Epithelial cell of proximal tubule (primary cell): ENCODE measurements around the gene SLC22A15. TPM values are rescaled to one million over a fixed set of nuclear protein-coding genes. Genes with fewer than 3 reads are reported as not detected.
"Not testable (repeated sequence)": the region's sequence is repeated elsewhere in the genome, so short reads cannot be mapped to it uniquely, and the experiment has no call there.

Experiments used
- DNase-seq: peaks from one replicate; pipeline ENCODE4 v3.0.0-alpha.2; 2011; ENCODE audit warnings: low read depth
- H3K4me3 ChIP-seq: 2 replicates; pipeline ENCODE4 v1.5.1; 2011; ENCODE audit warnings: low read depth, mild to moderate bottlenecking, low read length
- total RNA-seq: library from RNA; depleted of rRNA; stranded (reverse); fragments of >200 nt; gene quantifications from 2 replicates; pipeline ENCODE4 v1.2.3, GENCODE V29; 2015
- TF ChIP-seq, protein P1 (sequence below): conservative IDR thresholded peaks from 2 replicates; pipeline ENCODE4 v1.5.1; 2012; ENCODE audit warnings: low read depth, mild to moderate bottlenecking, low read length

Gene SLC22A15
- total RNA-seq, 1 donor from 2014 or later, result 2.6 TPM

DNA sequence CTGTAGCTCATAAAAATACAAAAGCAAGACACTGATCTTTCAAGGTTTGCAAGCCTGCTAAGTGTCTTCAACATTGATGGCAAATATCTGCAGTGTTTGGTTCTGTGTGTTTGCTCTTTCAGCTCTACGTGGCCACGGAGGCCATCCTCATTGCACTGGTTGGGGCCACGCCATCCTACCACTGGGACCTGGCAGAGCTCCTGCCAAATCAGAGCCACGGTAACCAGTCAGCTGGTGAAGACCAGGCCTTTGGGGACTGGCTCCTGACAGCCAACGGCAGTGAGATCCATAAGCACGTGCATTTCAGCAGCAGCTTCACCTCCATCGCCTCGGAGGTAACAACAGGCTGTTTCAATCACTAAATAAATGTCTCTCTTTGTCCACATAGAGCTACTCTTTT is 15.6 kb downstream of the SLC22A15 start:
- TF ChIP-seq, protein P1, sequence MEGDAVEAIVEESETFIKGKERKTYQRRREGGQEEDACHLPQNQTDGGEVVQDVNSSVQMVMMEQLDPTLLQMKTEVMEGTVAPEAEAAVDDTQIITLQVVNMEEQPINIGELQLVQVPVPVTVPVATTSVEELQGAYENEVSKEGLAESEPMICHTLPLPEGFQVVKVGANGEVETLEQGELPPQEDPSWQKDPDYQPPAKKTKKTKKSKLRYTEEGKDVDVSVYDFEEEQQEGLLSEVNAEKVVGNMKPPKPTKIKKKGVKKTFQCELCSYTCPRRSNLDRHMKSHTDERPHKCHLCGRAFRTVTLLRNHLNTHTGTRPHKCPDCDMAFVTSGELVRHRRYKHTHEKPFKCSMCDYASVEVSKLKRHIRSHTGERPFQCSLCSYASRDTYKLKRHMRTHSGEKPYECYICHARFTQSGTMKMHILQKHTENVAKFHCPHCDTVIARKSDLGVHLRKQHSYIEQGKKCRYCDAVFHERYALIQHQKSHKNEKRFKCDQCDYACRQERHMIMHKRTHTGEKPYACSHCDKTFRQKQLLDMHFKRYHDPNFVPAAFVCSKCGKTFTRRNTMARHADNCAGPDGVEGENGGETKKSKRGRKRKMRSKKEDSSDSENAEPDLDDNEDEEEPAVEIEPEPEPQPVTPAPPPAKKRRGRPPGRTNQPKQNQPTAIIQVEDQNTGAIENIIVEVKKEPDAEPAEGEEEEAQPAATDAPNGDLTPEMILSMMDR, result no peak

DNA sequence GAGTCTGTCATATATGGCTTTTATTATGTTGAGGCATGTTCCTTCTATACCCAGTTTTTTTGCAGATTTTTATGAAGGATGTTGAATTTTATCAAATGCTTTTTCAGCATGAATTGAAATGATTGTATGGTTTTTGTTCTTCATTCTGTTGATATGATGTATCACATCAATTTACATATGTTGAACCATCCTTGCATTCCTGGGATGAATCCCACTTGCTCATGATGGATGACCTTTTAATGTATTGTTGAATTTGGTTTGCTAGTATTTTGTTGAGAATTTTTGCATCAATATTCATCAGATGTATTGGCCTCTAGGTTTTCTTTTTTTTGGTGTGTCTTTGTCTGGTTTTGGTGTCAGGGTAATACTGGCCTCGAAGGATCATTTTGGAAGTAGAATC is 21.6 kb downstream of the SLC22A15 start:
- not testable (repeated sequence) for H3K4me3 ChIP-seq, DNase-seq

More for the DNA sequence above, 15.6 kb downstream of the SLC22A15 start:
- H3K4me3 ChIP-seq, result no peak overlapping the region
- no peak for DNase-seq

DNA sequence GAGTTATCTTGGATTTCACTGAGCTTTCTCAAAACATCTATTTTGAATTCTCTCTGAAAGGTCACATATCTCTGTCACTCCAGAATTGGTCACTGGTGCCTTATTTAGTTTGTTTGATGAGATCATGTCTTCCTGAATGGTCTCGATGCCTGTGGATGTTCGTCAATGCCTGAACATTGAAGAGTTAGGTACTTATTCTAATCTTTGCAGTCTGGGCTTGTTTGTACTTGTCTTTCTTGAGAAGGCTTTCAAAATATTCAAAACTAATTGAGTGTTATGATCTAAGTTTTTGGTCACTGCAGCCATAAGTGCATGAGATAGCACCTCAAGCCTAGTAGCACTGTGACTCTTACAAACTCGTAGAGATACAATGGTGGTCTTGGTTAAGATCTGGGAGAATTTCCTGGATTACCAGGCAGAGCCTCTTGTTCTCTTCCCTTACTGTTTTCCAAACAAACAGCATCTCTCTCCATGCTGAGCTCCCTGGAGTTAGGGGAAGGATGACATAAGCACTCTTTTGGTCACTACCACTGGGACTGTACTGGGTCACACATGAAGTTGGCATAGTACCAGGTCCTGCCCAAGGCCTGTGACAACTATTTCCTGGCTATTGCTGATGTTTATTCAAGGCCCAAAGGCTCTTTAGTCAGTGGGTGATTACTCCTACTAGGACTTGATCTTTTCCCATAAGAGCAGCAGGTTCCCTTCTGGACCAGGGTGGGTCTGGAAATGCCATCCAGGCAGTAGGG is 25.6 kb downstream of the SLC22A15 start:
- DNase-seq, result no peak
- H3K4me3 ChIP-seq, result no peak overlapping the region

DNA sequence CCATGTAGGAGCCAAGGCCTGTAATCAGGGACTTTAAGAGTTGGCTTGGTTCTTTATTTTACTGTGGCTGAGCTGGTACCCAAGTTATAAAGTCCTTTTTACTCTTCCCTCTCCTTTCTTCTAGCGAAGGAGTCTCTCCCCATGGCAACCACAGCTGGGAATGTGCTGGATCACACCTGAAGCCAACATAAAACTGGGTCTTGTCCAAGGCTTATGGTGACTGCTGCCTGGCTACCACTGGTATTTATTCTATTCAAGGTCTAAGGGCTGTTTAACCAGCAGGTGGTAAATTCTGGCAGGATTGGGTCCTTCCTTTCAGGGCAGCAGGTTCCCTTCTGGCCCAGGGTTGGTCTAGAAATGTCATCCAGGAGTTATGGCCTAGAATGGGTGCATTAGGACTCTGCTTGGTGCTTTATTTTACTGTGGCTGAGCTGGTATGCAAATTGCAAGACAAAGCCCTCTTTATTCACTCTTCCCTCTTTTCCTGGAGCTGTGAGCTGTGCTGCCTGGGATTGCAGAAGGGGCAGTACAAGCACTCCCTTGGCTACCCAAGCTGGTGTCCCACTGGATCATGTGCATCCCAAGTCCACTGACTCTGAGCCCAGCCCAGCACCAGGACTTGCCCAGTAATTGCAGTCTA is 26.6 kb downstream of the SLC22A15 start:
- TF ChIP-seq, protein P1, result no peak
- DNase-seq, result no peak
- no peak overlapping the region for H3K4me3 ChIP-seq

More for the DNA sequence above, 25.6 kb downstream of the SLC22A15 start:
- TF ChIP-seq, protein P1, result no peak

DNA sequence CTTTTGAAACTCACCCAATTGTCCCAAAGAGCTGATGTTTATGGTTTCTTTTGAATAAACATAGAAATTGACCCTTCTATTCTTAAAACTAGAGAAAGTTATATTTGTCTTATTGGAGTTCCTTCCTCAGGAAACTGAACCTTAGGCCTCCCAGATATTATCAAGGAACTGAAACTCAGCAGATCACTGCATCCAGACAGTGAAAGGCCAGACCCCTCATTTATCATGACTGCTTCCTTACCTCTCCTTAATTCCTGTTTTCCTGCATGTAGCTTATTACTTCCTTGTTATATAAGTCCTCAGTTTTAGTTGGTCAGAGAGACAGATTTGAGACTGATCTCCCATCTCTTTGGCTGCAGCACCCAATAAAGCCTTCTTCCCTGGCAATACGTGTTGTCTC is 27.5 kb downstream of the SLC22A15 start:
- DNase-seq, result no peak
- no peak overlapping the region for H3K4me3 ChIP-seq
- TF ChIP-seq, protein P1, result no peak

DNA sequence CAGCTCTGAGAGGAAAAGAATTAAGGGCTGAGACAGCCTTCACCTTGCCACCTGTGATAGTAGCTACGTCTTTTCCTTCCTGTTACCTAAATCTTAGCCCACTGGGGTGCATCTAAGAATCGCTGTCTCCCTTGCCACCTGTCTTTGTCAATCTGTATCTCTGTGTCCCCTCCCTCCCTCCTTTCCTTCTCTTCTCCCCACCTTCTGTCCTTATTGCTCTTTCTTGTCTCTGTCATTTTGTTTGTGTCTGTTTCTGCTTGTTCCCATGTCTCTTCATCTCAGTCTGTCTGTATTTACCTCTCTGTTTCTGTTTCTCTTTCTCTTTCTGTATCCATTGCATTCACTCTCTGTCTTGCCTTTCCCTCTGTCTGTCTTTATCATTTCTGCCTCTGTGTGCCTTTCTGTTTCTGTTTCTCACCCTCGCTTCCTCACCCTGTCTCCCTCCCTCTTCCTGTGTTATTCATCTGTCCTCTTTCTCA is 30.2 kb downstream of the SLC22A15 start:
- TF ChIP-seq, protein P1, result no peak
- H3K4me3 ChIP-seq, result no peak overlapping the region

DNA sequence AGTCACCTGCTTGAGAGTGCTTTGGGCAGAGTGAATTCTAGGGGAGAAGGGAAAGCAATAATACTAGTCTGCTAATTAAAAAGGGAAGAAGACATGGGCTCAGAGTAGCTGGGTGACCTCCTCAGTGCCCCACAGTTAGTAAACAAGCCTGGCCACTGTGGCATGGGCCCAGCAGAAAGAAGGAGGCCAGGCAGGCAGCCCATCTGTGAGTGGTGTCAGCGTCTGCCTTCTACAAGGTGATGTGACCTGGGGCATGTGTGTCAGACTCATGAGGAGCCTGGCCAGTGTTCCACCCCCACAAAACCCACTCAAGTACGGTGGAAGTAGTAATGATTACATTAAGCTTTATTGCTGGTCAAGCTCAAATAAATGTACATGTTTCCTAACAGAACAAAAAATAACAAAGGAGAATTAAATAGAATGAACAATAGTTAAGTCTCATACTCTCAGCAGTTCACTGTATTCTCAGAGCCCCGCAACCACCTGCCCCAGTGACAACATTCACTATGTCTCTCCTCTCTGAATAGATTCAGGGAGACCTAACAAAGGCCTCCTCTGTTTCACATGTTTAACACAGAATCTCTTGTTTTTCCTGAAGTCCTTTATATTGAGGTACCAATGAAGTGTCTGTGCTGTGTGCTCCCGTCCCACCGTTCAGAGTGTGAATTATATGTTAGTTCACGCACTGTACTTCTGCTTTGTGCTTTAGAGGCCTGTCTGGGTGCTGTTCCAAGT is 32.5 kb downstream of the SLC22A15 start:
- no peak for DNase-seq
- H3K4me3 ChIP-seq, result no peak overlapping the region
- TF ChIP-seq, protein P1, result no peak

More for the DNA sequence above, 30.2 kb downstream of the SLC22A15 start:
- no peak for DNase-seq
